ENCODE results near the gene SLC47A1.

DNA sequence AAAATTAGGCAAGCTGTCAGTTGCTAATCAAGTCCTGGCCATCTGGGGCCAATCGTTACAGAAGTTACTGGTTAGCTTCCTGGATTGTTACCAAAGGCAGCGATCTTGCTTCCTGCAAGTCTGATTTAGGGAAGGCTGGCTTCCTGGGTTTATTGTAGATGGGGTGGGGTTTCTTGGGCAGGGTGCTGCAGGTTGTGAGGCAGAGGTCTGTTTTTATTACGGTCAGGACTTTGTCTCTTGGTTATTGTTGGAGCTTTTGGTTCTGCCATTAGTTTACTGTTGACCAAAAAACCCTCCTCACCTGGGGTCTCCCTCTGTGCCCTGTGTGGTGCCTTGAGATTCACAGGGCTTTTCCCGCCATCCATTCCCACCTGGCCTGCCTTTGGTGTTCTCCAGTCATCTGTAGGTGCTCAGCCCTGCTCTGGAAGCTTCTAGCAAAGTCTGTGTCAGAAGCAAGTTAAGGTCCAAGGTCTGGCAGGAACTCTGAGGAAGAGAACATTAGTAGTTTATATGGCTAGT, 36.9 kb downstream of the SLC47A1 start:
- no peak for TF ChIP-seq POLR2AphosphoS5 (IDR thresholded peaks at IDR 0.05)
- no peak for TF ChIP-seq POLR2A (IDR thresholded peaks at IDR 0.05)
- TF ChIP-seq, protein P1, sequence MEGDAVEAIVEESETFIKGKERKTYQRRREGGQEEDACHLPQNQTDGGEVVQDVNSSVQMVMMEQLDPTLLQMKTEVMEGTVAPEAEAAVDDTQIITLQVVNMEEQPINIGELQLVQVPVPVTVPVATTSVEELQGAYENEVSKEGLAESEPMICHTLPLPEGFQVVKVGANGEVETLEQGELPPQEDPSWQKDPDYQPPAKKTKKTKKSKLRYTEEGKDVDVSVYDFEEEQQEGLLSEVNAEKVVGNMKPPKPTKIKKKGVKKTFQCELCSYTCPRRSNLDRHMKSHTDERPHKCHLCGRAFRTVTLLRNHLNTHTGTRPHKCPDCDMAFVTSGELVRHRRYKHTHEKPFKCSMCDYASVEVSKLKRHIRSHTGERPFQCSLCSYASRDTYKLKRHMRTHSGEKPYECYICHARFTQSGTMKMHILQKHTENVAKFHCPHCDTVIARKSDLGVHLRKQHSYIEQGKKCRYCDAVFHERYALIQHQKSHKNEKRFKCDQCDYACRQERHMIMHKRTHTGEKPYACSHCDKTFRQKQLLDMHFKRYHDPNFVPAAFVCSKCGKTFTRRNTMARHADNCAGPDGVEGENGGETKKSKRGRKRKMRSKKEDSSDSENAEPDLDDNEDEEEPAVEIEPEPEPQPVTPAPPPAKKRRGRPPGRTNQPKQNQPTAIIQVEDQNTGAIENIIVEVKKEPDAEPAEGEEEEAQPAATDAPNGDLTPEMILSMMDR (IDR thresholded peaks at IDR 0.05) = no peak
